ENCODE measurements around the gene AFAP1L2.
"Not testable (repeated sequence)": the region's sequence is repeated elsewhere in the genome, so short reads cannot be mapped to it uniquely, and the experiment has no call there.

The AFAP1L2 gene

GRCh38 chr10:114334301-114334700, 70.0 kb downstream of the AFAP1L2 start:
- ATAC-seq (ENCODE audit: insufficient read depth, low read depth) (no peak), DNase-seq (no peak)
- Histone ChIP-seq H3K4me3 (ENCODE audit: low read depth in 1 of 2, low read length in 2 of 2) (no peak overlapping the region), H3K27me3 (ENCODE audit: insufficient read depth, low read length, poor library complexity) (peaks cover 7% of the 10 kb centered on the region), H3K9me3 (ENCODE audit: insufficient read depth, low read length, severe bottlenecking) (no peaks in the 10 kb centered on the region), H2AFZ (ENCODE audit: low read depth, low read length) (no peak overlapping the region), H3K27ac (ENCODE audit: low read length) (no peak overlapping the region), H3K9ac (ENCODE audit: low read depth, low read length) (no peak overlapping the region), H4K20me1 (ENCODE audit: insufficient read depth, low read length) (peaks cover 3% of the 10 kb centered on the region; the same call in 1 of the 2 replicates), H3K4me2 (ENCODE audit: insufficient read depth, low read length) (no peak overlapping the region), H3K79me2 (ENCODE audit: insufficient read depth, low read length) (no peaks in the 10 kb centered on the region), H3K4me1 (ENCODE audit: insufficient read depth, low read length) (no peaks in the 10 kb centered on the region), H3K36me3 (ENCODE audit: insufficient read depth, low read length) (no peaks in the 10 kb centered on the region)
- TF ChIP-seq EZH2 (IDR thresholded peaks at IDR 0.05; ENCODE audit: borderline replicate concordance, low read depth, low read length, severe bottlenecking) = no peak
- TF ChIP-seq, protein P1, sequence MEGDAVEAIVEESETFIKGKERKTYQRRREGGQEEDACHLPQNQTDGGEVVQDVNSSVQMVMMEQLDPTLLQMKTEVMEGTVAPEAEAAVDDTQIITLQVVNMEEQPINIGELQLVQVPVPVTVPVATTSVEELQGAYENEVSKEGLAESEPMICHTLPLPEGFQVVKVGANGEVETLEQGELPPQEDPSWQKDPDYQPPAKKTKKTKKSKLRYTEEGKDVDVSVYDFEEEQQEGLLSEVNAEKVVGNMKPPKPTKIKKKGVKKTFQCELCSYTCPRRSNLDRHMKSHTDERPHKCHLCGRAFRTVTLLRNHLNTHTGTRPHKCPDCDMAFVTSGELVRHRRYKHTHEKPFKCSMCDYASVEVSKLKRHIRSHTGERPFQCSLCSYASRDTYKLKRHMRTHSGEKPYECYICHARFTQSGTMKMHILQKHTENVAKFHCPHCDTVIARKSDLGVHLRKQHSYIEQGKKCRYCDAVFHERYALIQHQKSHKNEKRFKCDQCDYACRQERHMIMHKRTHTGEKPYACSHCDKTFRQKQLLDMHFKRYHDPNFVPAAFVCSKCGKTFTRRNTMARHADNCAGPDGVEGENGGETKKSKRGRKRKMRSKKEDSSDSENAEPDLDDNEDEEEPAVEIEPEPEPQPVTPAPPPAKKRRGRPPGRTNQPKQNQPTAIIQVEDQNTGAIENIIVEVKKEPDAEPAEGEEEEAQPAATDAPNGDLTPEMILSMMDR (IDR thresholded peaks at IDR 0.05; ENCODE audit: borderline replicate concordance, extremely low read depth, low read length, poor library complexity, severe bottlenecking) = no peak

DNA sequence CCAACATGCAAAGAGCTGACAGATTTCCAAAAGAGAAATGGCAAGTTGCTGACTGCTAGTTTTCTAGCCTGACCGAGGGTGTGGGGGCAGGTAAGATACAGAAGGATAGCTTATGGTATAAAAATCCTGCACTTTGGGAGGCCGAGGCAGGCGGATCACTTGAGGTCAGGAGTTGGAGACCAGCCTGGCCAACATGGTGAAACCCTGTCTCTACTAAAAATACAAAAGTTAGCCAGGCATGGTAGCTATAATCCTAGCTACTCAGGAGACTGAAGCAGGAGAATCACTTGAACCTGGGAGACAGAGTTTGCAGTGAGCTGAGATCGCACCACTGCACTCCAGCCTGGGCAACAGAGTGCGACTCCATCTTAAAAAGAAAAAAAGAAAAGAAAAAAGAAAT, 70.9 kb downstream of the AFAP1L2 start:
- not testable (repeated sequence) for DNase-seq; H3K4me3 ChIP-seq (ENCODE audit: low read depth in 1 of 2, low read length in 2 of 2); H3K36me3 ChIP-seq (ENCODE audit: insufficient read depth, low read length); H3K27ac ChIP-seq (ENCODE audit: low read length); H2AFZ ChIP-seq (ENCODE audit: low read depth, low read length); H3K27me3 ChIP-seq (ENCODE audit: insufficient read depth, low read length, poor library complexity); H3K4me2 ChIP-seq (ENCODE audit: insufficient read depth, low read length); H4K20me1 ChIP-seq (ENCODE audit: insufficient read depth, low read length); H3K9me3 ChIP-seq (ENCODE audit: insufficient read depth, low read length, severe bottlenecking); ATAC-seq (ENCODE audit: insufficient read depth, low read depth); H3K79me2 ChIP-seq (ENCODE audit: insufficient read depth, low read length); H3K4me1 ChIP-seq (ENCODE audit: insufficient read depth, low read length); H3K9ac ChIP-seq (ENCODE audit: low read depth, low read length)

DNA sequence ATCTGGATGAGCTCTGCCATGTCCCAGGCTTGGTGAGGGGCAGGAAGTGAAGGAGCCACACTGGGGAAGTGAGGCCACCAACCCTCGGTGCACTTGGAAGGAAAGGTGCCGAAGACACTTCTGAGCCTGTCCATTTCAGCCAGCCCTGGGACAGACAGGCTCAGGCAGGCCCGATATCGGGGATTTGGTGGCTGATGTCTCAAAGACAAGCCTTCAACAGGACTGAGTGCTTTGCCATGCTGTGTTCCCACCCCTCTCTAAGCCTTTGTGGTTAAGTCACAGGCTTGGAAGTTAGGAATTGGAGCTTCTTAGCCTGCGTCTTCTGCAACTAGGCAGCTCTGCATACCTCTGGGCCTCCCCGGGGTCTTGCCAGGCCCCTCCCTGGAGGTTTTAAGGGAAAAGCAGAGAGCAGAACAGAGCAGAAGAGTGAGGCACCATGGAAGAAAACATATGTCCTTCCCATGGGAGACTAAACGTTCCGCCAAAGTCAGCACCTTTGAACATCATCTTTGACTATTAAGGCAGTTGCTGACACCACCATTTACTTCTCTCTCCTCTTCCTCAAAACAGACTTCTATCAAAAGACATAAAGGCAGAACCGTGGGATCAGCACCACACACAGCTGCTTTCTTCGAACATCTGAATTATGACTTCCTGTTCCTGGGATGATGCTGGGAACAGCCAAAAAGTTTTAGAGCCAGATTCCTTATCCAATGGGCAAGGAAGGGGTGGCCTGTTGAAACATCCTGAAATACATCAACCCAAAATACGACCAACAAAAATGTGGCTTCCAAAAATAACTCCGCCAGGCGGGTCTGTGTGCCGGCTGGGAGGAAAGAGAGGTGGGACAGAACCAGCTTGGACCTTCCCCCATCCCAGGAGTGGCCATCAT, 71.8 kb downstream of the AFAP1L2 start:
- Histone ChIP-seq H3K27me3 (ENCODE audit: insufficient read depth, low read length, poor library complexity) (peaks cover 7% of the 10 kb centered on the region), H3K4me1 (ENCODE audit: insufficient read depth, low read length) (no peaks in the 10 kb centered on the region), H3K4me2 (ENCODE audit: insufficient read depth, low read length) (no peak overlapping the region), H3K9me3 (ENCODE audit: insufficient read depth, low read length, severe bottlenecking) (no peaks in the 10 kb centered on the region), H3K9ac (ENCODE audit: low read depth, low read length) (no peak overlapping the region), H3K79me2 (ENCODE audit: insufficient read depth, low read length) (no peaks in the 10 kb centered on the region), H3K36me3 (ENCODE audit: insufficient read depth, low read length) (no peaks in the 10 kb centered on the region), H2AFZ (ENCODE audit: low read depth, low read length) (no peak overlapping the region), H3K27ac (ENCODE audit: low read length) (no peak overlapping the region), H3K4me3 (ENCODE audit: low read depth in 1 of 2, low read length in 2 of 2) (no peak overlapping the region), H4K20me1 (ENCODE audit: insufficient read depth, low read length) (peaks cover 3% of the 10 kb centered on the region; the same call in 1 of the 2 replicates)
- ATAC-seq (ENCODE audit: insufficient read depth, low read depth) = no peak
- no peak for TF ChIP-seq EZH2 (IDR thresholded peaks at IDR 0.05; ENCODE audit: borderline replicate concordance, low read depth, low read length, severe bottlenecking)
- TF ChIP-seq, protein P1 (IDR thresholded peaks at IDR 0.05; ENCODE audit: borderline replicate concordance, extremely low read depth, low read length, poor library complexity, severe bottlenecking) = no peak
- DNase-seq = no peak

GRCh38 chr10:114329634-114330365, 74.5 kb downstream of the AFAP1L2 start:
- Histone ChIP-seq H3K4me1 (ENCODE audit: insufficient read depth, low read length) (no peaks in the 10 kb centered on the region), H3K27ac (ENCODE audit: low read length) (no peak overlapping the region), H2AFZ (ENCODE audit: low read depth, low read length) (no peak overlapping the region)

More at GRCh38 chr10:114329634-114330365, 74.5 kb downstream of the AFAP1L2 start:
- Histone ChIP-seq H3K4me2 (ENCODE audit: insufficient read depth, low read length) (no peak overlapping the region), H3K36me3 (ENCODE audit: insufficient read depth, low read length) (no peaks in the 10 kb centered on the region), H3K79me2 (ENCODE audit: insufficient read depth, low read length) (no peaks in the 10 kb centered on the region), H4K20me1 (ENCODE audit: insufficient read depth, low read length) (peaks cover 3% of the 10 kb centered on the region; the same call in 1 of the 2 replicates), H3K9ac (ENCODE audit: low read depth, low read length) (no peak overlapping the region), H3K27me3 (ENCODE audit: insufficient read depth, low read length, poor library complexity) (peaks cover 13% of the 10 kb centered on the region), H3K4me3 (ENCODE audit: low read depth in 1 of 2, low read length in 2 of 2) (no peak overlapping the region), H3K9me3 (ENCODE audit: insufficient read depth, low read length, severe bottlenecking) (no peaks in the 10 kb centered on the region)
- TF ChIP-seq EZH2 (IDR thresholded peaks at IDR 0.05; ENCODE audit: borderline replicate concordance, low read depth, low read length, severe bottlenecking) = no peak
- TF ChIP-seq, protein P1 (IDR thresholded peaks at IDR 0.05; ENCODE audit: borderline replicate concordance, extremely low read depth, low read length, poor library complexity, severe bottlenecking) = no peak
- DNase-seq (no peak), ATAC-seq (ENCODE audit: insufficient read depth, low read depth) (no peak)

Measured in DND-41 (cell line).